NT2/D1 (cell line): Measurements from ENCODE around the gene POU2F3.

ENCODE experiments used
- SUZ12 ChIP-seq: IDR thresholded peaks from 2 replicates; pipeline ENCODE4 v1.6.1; 2011; ENCODE audit not compliant: insufficient read length, insufficient read depth; ENCODE audit errors: extremely low read depth
- YY1 ChIP-seq: IDR thresholded peaks from 2 replicates; pipeline ENCODE4 v1.6.1; 2011; ENCODE audit not compliant: insufficient read length, insufficient read depth
- ZNF274 ChIP-seq: IDR thresholded peaks from 2 replicates; pipeline ENCODE4 v1.6.1; 2011; ENCODE audit warnings: mild to moderate bottlenecking, low read depth, low read length

- TF ChIP-seq ZNF274 (no peak), SUZ12 (no peak), YY1 (no peak)
Observed at GRCh38 chr11:120217526-120217925, 22.4 kb upstream of the POU2F3 start.
